Measurements from ENCODE around the gene MRPL53. TPM values are rescaled to one million over a fixed set of nuclear protein-coding genes. Genes with fewer than 3 reads are reported as not detected.

Gene MRPL53
- total RNA-seq, 1 experiment from 2014 or later = 52.1 TPM

GRCh38 chr2:74454654-74455511 is 17.6 kb downstream of the MRPL53 start, which contains the start of gene INO80B (continued):
- TF ChIP-seq PRRX2 (CRISPR knock-in tag; IDR thresholded peaks at IDR 0.05) = no peak
- TF ChIP-seq JUN (CRISPR knock-in tag; IDR thresholded peaks at IDR 0.05) = no peak
- no peak for TF ChIP-seq ATF6 (CRISPR knock-in tag; IDR thresholded peaks at IDR 0.05)
- no peak for TF ChIP-seq MLX (CRISPR knock-in tag; IDR thresholded peaks at IDR 0.05)
- no peak for TF ChIP-seq ZSCAN18 (CRISPR knock-in tag; IDR thresholded peaks at IDR 0.05)
- no peak for TF ChIP-seq NR1H2 (CRISPR knock-in tag; IDR thresholded peaks at IDR 0.05)
- no peak for TF ChIP-seq ATF3 (CRISPR knock-in tag; conservative IDR thresholded peaks at IDR 0.05)
- peak; percentile 84 for TF ChIP-seq ETV6 (CRISPR knock-in tag; IDR thresholded peaks at IDR 0.05)
- no peak for TF ChIP-seq ZNF219 (CRISPR knock-in tag; IDR thresholded peaks at IDR 0.05; ENCODE audit: borderline replicate concordance)
- no peak for TF ChIP-seq ZNF671 (CRISPR knock-in tag; IDR thresholded peaks at IDR 0.05)
- TF ChIP-seq EMX1 (CRISPR knock-in tag; IDR thresholded peaks at IDR 0.05) = no peak
- TF ChIP-seq ELF4 (CRISPR knock-in tag; IDR thresholded peaks at IDR 0.05; ENCODE audit: low read depth) = no peak
- TF ChIP-seq E2F1 (CRISPR knock-in tag; IDR thresholded peaks at IDR 0.05) = no peak
- peak; percentile 66; the same call in 1 of the 2 replicates for TF ChIP-seq CREM (CRISPR knock-in tag; IDR thresholded peaks at IDR 0.05)

GRCh38 chr2:74450570-74451190 is 21.8 kb downstream of the MRPL53 start:
- Mint-ChIP-seq H3K9me3 (no peaks in the 10 kb centered on the region), H3K4me3 (no peak overlapping the region), H3K27me3 (ENCODE audit: low read depth) (peaks cover 9% of the 10 kb centered on the region), H3K27ac (no peak overlapping the region), H3K36me3 (no peaks in the 10 kb centered on the region), H3K4me1 (peaks cover 16% of the 10 kb centered on the region)
- POLR2A ChIA-PET = no interaction called here
- no peak for DNase-seq (ENCODE audit: low spot score)
- ATAC-seq = no peak
- CTCF ChIA-PET = no interaction called here
- TF ChIP-seq ATF6 (CRISPR knock-in tag; IDR thresholded peaks at IDR 0.05) (no peak), ERG (CRISPR knock-in tag; IDR thresholded peaks at IDR 0.05) (no peak), MYBL2 (CRISPR knock-in tag; IDR thresholded peaks at IDR 0.05) (no peak), E2F4 (CRISPR knock-in tag; IDR thresholded peaks at IDR 0.05; ENCODE audit: borderline replicate concordance, low read depth) (no peak), IRF2 (CRISPR knock-in tag; IDR thresholded peaks at IDR 0.05; ENCODE audit: borderline replicate concordance, low read depth) (no peak), RORB (CRISPR knock-in tag; IDR thresholded peaks at IDR 0.05) (no peak), ZNF121 (CRISPR knock-in tag; IDR thresholded peaks at IDR 0.05) (no peak), ZNF671 (CRISPR knock-in tag; IDR thresholded peaks at IDR 0.05) (no peak), ZNF263 (CRISPR knock-in tag; IDR thresholded peaks at IDR 0.05; ENCODE audit: low read depth) (no peak), ZNF219 (CRISPR knock-in tag; IDR thresholded peaks at IDR 0.05; ENCODE audit: borderline replicate concordance) (no peak), ZNF281 (CRISPR knock-in tag; IDR thresholded peaks at IDR 0.05) (no peak)

All from WTC11 (cell line).